Measurements from ENCODE around the gene SMARCAL1. TPM values are rescaled to one million over a fixed set of nuclear protein-coding genes. Genes with fewer than 3 reads are reported as not detected.

Gene SMARCAL1
- polyA plus RNA-seq, 1 of the 3 experiments (the other 2 are of a cell fraction) = 27.0 TPM

DNA sequence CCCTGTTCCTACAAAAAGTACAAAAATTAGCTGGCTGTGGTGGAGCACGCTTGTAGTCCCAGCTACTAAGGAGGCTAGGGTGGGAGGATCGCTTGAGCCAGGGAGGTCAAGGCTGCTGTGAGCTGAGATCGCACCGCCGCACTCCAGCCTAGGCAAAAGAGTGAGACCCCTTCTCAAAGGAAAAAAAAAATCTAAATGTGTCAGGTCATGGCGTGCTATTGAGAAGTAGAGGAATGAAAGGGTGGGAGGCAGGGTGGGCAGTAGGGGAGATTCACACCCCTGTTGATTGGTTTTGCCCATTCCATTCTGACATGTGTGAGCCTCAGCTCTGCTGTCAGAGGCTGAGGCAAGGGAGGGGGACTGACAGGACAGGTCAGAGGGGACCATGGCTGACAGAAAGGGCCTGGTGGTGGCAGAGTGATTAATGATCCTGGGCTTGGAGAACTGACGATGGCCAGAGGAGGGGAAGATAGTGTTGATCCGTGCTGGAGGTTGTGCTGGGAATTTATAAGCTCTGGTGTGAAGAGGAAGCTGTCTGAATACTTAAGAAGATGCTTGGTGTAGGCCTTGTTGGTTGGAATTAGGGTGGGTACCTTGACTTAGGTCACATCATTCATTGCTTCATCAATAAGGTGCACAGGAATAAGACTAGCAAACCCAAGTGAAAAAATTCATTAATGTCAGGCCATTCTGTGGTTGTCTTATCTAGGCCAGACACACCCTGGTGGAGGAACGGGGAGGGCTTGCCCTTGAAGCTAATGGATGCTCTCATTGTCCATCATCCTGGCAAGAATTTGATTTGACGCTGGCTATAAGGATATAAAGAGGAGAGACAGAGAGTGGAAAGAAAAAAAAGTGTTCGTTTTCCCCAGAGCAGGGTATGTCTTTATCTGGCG lies 19.1 kb upstream of the SMARCAL1 start (continued):
- TF ChIP-seq, protein P1, sequence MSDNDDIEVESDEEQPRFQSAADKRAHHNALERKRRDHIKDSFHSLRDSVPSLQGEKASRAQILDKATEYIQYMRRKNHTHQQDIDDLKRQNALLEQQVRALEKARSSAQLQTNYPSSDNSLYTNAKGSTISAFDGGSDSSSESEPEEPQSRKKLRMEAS (IDR thresholded peaks at IDR 0.05; ENCODE audit: low read depth) = no peak

DNA sequence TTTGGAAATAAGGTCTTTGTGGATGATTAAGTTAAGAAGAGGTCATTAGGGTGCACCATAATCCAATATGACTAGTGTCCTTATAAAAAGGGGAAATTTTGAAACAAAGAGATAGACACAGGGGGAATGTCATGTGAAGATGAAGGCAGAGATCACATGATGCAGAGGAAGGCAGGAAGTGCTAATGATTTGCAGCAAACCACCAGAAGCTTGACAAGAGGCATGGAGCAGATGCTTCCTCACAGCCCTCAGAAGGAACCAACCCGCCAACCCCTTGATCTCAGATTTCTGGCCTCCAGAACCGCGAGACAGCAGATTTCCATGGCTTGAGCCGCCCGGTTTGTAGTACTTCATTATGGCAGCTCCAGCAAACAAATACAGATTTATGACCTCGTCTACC lies 17.4 kb upstream of the SMARCAL1 start:
- no peaks in the 10 kb centered on the region for H3K9me2 ChIP-seq
- H3K4me2 ChIP-seq = no peak overlapping the region
- H3K4me3 ChIP-seq (ENCODE audit: low read depth in 2 of 2, low read length in 1 of 2) = no peak overlapping the region
- no peaks in the 10 kb centered on the region; a peak in 1 of 4 replicates for H3K4me1 ChIP-seq (ENCODE audit: control insufficient read depth in 1 of 2, insufficient read depth in 2 of 2, low read depth in 1 of 2, low read length in 1 of 2)
- H3K27me3 ChIP-seq (ENCODE audit: insufficient read depth) = no peaks in the 10 kb centered on the region
- ChIA-PET POLR2A (no interaction called here), CTCF (interaction anchor here (0.6 kb wide), 1 partner anchor 173 kb away, joined by 3 read pairs; no protein-coding TSS in a partner anchor)
- no peaks in the 10 kb centered on the region for H3F3A ChIP-seq (replicated peaks; ENCODE audit: insufficient read depth)
- H2AFZ ChIP-seq (ENCODE audit: low read depth) = no peak overlapping the region
- no peaks in the 10 kb centered on the region for H3K79me2 ChIP-seq (ENCODE audit: insufficient read depth)
- H3K27ac ChIP-seq (ENCODE audit: low read depth in 2 of 2, low read length in 1 of 2) = no peak overlapping the region
- no peak overlapping the region for H3K9ac ChIP-seq
- WGBS (ENCODE audit: low lambda C conversion rate) = 100% methylated on average over 6 of the region's 6 CpGs
- no peak for TF ChIP-seq FOXM1 (IDR thresholded peaks at IDR 0.05; ENCODE audit: low read depth)
- TF ChIP-seq NRF1 (IDR thresholded peaks at IDR 0.05; ENCODE audit: low read depth, low read length) = no peak
- no peak for TF ChIP-seq FOSL2 (IDR thresholded peaks at IDR 0.05; ENCODE audit: borderline replicate concordance, low read depth)
- H4K20me1 ChIP-seq (ENCODE audit: insufficient read depth) = no peaks in the 10 kb centered on the region
- no peaks in the 10 kb centered on the region for H3K36me3 ChIP-seq (replicated peaks in 1 of 2; ENCODE audit: control insufficient read depth in 1 of 2, insufficient read depth in 2 of 2, low read length in 1 of 2)
- H3K9me3 ChIP-seq = no peaks in the 10 kb centered on the region
- DNase-seq = no peak

DNA sequence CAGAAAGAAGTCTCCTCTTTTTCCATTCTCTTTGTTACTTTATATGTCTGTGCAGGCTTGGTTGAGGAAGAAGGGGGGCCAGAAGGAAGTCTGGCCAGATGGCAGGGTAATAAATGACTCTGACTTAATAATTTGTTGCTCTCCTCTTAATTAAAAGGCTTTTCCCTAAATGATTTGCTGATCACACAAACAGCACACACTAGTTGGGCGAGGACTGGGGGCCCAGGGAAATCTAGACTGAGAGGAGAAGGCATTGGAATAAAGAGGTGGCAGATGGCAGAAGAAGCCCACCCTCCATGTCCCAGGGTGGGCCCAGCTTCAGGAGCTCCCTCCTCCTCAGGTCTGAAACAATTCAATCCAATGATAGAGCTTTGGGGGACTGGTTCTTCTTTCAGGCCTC lies 12.7 kb upstream of the SMARCAL1 start:
- no peaks in the 10 kb centered on the region for H3K79me2 ChIP-seq (ENCODE audit: insufficient read depth)
- WGBS (ENCODE audit: low lambda C conversion rate) = 65% methylated on average over 1 of the region's 1 CpG
- ChIA-PET CTCF (interaction anchor here (0.8 to 1.3 kb wide), 3 partner anchors 10 to 269 kb away, joined by 3 read pairs; no protein-coding TSS in a partner anchor), POLR2A (no interaction called here)
- no peaks in the 10 kb centered on the region for H3K9me2 ChIP-seq
- no peak overlapping the region for H3K9ac ChIP-seq
- H3K27ac ChIP-seq (ENCODE audit: low read depth in 2 of 2, low read length in 1 of 2) = no peak overlapping the region
- no peaks in the 10 kb centered on the region for H3K9me3 ChIP-seq
- no peak overlapping the region for H3K4me3 ChIP-seq (ENCODE audit: low read depth in 2 of 2, low read length in 1 of 2)
- no peaks in the 10 kb centered on the region for H3F3A ChIP-seq (replicated peaks; ENCODE audit: insufficient read depth)
- no peaks in the 10 kb centered on the region; a peak in 1 of 4 replicates for H3K4me1 ChIP-seq (ENCODE audit: control insufficient read depth in 1 of 2, insufficient read depth in 2 of 2, low read depth in 1 of 2, low read length in 1 of 2)
- DNase-seq = no peak
- TF ChIP-seq RXRA (IDR thresholded peaks at IDR 0.05; ENCODE audit: borderline replicate concordance, low read depth) (no peak), FOXM1 (IDR thresholded peaks at IDR 0.05; ENCODE audit: low read depth) (no peak), SIN3A (IDR thresholded peaks at IDR 0.05; ENCODE audit: borderline replicate concordance, low read depth, low read length) (no peak), YY1 (IDR thresholded peaks at IDR 0.05; ENCODE audit: low read depth) (no peak), FOSL2 (IDR thresholded peaks at IDR 0.05; ENCODE audit: borderline replicate concordance, low read depth) (no peak), TEAD4 (IDR thresholded peaks at IDR 0.05; ENCODE audit: borderline replicate concordance, insufficient read depth) (no peak), EZH2phosphoT487 (IDR thresholded peaks at IDR 0.05; ENCODE audit: borderline replicate concordance, low read depth) (no peak), GATA2 (CRISPR knock-in tag; IDR thresholded peaks at IDR 0.05) (no peak), NRF1 (IDR thresholded peaks at IDR 0.05; ENCODE audit: low read depth, low read length) (no peak), RFX5 (IDR thresholded peaks at IDR 0.05; ENCODE audit: low read length) (no peak), RAD21 (IDR thresholded peaks at IDR 0.05; ENCODE audit: low read length) (no peak), SMC3 (IDR thresholded peaks at IDR 0.05; ENCODE audit: low read depth, low read length) (no peak)
- TF ChIP-seq, protein P2, sequence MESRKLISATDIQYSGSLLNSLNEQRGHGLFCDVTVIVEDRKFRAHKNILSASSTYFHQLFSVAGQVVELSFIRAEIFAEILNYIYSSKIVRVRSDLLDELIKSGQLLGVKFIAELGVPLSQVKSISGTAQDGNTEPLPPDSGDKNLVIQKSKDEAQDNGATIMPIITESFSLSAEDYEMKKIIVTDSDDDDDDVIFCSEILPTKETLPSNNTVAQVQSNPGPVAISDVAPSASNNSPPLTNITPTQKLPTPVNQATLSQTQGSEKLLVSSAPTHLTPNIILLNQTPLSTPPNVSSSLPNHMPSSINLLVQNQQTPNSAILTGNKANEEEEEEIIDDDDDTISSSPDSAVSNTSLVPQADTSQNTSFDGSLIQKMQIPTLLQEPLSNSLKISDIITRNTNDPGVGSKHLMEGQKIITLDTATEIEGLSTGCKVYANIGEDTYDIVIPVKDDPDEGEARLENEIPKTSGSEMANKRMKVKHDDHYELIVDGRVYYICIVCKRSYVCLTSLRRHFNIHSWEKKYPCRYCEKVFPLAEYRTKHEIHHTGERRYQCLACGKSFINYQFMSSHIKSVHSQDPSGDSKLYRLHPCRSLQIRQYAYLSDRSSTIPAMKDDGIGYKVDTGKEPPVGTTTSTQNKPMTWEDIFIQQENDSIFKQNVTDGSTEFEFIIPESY (IDR thresholded peaks at IDR 0.05; ENCODE audit: borderline replicate concordance, low read depth) = no peak
- TF ChIP-seq, protein P3, sequence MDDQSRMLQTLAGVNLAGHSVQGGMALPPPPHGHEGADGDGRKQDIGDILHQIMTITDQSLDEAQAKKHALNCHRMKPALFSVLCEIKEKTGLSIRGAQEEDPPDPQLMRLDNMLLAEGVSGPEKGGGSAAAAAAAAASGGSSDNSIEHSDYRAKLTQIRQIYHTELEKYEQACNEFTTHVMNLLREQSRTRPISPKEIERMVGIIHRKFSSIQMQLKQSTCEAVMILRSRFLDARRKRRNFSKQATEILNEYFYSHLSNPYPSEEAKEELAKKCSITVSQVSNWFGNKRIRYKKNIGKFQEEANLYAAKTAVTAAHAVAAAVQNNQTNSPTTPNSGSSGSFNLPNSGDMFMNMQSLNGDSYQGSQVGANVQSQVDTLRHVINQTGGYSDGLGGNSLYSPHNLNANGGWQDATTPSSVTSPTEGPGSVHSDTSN (IDR thresholded peaks at IDR 0.05) = no peak
- TF ChIP-seq, protein P4, sequence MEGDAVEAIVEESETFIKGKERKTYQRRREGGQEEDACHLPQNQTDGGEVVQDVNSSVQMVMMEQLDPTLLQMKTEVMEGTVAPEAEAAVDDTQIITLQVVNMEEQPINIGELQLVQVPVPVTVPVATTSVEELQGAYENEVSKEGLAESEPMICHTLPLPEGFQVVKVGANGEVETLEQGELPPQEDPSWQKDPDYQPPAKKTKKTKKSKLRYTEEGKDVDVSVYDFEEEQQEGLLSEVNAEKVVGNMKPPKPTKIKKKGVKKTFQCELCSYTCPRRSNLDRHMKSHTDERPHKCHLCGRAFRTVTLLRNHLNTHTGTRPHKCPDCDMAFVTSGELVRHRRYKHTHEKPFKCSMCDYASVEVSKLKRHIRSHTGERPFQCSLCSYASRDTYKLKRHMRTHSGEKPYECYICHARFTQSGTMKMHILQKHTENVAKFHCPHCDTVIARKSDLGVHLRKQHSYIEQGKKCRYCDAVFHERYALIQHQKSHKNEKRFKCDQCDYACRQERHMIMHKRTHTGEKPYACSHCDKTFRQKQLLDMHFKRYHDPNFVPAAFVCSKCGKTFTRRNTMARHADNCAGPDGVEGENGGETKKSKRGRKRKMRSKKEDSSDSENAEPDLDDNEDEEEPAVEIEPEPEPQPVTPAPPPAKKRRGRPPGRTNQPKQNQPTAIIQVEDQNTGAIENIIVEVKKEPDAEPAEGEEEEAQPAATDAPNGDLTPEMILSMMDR (IDR thresholded peaks at IDR 0.05) = no peak
- H3K36me3 ChIP-seq (replicated peaks in 1 of 2; ENCODE audit: control insufficient read depth in 1 of 2, insufficient read depth in 2 of 2, low read length in 1 of 2) = no peaks in the 10 kb centered on the region
- H3K4me2 ChIP-seq = no peak overlapping the region
- no peak overlapping the region for H2AFZ ChIP-seq (ENCODE audit: low read depth)
- no peaks in the 10 kb centered on the region for H4K20me1 ChIP-seq (ENCODE audit: insufficient read depth)
- no peaks in the 10 kb centered on the region for H3K27me3 ChIP-seq (ENCODE audit: insufficient read depth)

Data from SK-N-SH (cell line).